Body of pancreas (tissue), 4 donors: ENCODE data around the gene A4GNT. TPM values are rescaled to one million over a fixed set of nuclear protein-coding genes. Genes with fewer than 3 reads are reported as not detected.

Source experiments
- ATAC-seq: fragments of 150-250 bp; one replicate; pipeline ENCODE4 v1.9.1; 2016
- DNase-seq, 4 donors: peaks; one replicate each; pipeline ENCODE4 v3.0.0-alpha.2; 2019
- H3K27ac ChIP-seq, 4 donors: fragments of 200-600 bp; sonication (generic); 1 replicate in 3 of 4; 2 replicates in 1 of 4; pipeline versions ENCODE4 v1.5.1 to v1.6.1; 2016 to 2019; ENCODE audit warnings: mild to moderate bottlenecking in 1 of 4, mixed read lengths in 1 of 4, moderate library complexity in 1 of 4
- H3K27me3 ChIP-seq, 2 donors: fragments of 200-600 bp; sonication (generic); one replicate each; pipeline ENCODE4 v1.6.0; 2016; ENCODE audit warnings: mild to moderate bottlenecking in 1 of 2
- H3K36me3 ChIP-seq, 2 donors: fragments of 200-600 bp; sonication (generic); replicated peaks in 1 of 2; 2 replicates each; pipeline ENCODE4 v1.5.1; 2016; ENCODE audit warnings: low read depth in 2 of 2; ENCODE audit not compliant: insufficient read depth in 1 of 2
- H3K4me1 ChIP-seq: fragments of 200-600 bp; sonication (generic); one replicate; pipeline ENCODE4 v1.6.0; 2016
- H3K4me3 ChIP-seq, 2 donors: fragments of 200-600 bp; sonication (generic); 1 replicate in 1 of 2; 2 replicates in 1 of 2; pipeline ENCODE4 v1.5.1; 2016 to 2019
- H3K9me3 ChIP-seq, 3 donors: fragments of 200-600 bp; sonication (generic); 1 replicate in 2 of 3; 2 replicates in 1 of 3; pipeline ENCODE4 v1.5.1; 2016
- POLR2A ChIP-seq, 3 donors: fragments of 450-650 bp; IDR thresholded peaks; one replicate each; pipeline ENCODE4 v1.6.1; 2016; ENCODE audit warnings: antibody characterized with exemption in 3 of 3, mild to moderate bottlenecking in 2 of 3
- WGBS, 2 donors: methylation state at CpG; one replicate each; pipeline ENCODE4 v1.1.5; 2017; 5-methylcytosine and 5-hydroxymethylcytosine counted together
- intact Hi-C: fragments of 100-400 bp; cut with DNase I; formaldehyde crosslinking; loops from one replicate; pipeline ENCODE4 v1.15.1; 2023
- total RNA-seq, 2 donors: library from RNA; depleted of rRNA; stranded (reverse); fragments of >200 nt; gene quantifications; one replicate each; pipeline ENCODE4 v1.1.0, GENCODE V29; 2016
- TF ChIP-seq, protein P1 (sequence below), 7 experiments: fragments of 450-650 bp in 4 of 7; fragments of 200-600 bp in 3 of 7; sonication (generic) in 3 of 7; IDR thresholded peaks; one replicate each; pipeline ENCODE4 v1.5.1; 2016 to 2019; ENCODE audit warnings: antibody characterized with exemption in 7 of 7

A4GNT gene
- total RNA-seq, 2 donors from 2014 or later = 1.8 to 4.0 TPM

DNA sequence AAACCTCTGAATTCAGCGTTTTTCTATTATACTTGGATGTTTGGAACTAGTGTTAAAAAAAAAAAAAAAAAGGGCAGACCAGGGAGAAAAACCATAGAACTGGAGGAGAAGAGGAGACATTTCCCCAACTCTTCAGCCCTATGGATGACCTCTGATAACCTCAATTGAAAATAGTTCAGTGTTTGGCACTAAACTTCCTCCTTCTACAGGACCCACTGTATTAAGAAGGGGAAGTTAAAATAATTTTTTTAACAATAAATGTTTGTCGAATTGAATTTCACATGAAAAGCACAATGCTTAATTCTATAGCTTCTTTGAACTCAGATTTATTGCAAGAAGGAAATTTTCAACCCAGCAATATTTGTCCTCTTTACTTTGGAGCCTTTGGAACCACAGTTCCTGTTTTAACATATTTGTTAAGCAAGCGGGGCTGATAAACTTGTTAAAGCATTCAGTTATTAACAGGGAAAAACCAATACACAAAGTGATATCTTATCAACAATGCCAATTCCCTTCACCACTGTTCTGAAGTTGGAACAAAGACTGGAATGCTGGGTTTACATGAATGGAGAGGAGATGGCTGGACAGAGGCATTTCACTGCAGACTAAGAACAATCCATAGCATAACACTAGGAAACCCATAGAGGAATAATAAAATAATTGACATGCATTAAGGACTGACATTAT lies 3.1 kb upstream of the A4GNT start:
- ATAC-seq = peak; percentile 57
- no peaks in the 10 kb centered on the region for H3K36me3 ChIP-seq
- WGBS, 2 donors = 12 to 30% methylated on average over 3 of the region's 3 CpGs
- peak overlapping the region in 3 of 4 donors; percentile 47 to 67 (median 48) for H3K27ac ChIP-seq
- no peak overlapping the region for H3K4me3 ChIP-seq
- intact Hi-C loops = no loop called here
- no peak for TF ChIP-seq POLR2A (IDR thresholded peaks at IDR 0.05)
- TF ChIP-seq, protein P1, sequence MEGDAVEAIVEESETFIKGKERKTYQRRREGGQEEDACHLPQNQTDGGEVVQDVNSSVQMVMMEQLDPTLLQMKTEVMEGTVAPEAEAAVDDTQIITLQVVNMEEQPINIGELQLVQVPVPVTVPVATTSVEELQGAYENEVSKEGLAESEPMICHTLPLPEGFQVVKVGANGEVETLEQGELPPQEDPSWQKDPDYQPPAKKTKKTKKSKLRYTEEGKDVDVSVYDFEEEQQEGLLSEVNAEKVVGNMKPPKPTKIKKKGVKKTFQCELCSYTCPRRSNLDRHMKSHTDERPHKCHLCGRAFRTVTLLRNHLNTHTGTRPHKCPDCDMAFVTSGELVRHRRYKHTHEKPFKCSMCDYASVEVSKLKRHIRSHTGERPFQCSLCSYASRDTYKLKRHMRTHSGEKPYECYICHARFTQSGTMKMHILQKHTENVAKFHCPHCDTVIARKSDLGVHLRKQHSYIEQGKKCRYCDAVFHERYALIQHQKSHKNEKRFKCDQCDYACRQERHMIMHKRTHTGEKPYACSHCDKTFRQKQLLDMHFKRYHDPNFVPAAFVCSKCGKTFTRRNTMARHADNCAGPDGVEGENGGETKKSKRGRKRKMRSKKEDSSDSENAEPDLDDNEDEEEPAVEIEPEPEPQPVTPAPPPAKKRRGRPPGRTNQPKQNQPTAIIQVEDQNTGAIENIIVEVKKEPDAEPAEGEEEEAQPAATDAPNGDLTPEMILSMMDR (IDR thresholded peaks at IDR 0.05) = no peak
- no peaks in the 10 kb centered on the region for H3K27me3 ChIP-seq
- no peaks in the 10 kb centered on the region for H3K9me3 ChIP-seq
- H3K4me1 ChIP-seq = peaks cover 47% of the 10 kb centered on the region
- no peak for DNase-seq

DNA sequence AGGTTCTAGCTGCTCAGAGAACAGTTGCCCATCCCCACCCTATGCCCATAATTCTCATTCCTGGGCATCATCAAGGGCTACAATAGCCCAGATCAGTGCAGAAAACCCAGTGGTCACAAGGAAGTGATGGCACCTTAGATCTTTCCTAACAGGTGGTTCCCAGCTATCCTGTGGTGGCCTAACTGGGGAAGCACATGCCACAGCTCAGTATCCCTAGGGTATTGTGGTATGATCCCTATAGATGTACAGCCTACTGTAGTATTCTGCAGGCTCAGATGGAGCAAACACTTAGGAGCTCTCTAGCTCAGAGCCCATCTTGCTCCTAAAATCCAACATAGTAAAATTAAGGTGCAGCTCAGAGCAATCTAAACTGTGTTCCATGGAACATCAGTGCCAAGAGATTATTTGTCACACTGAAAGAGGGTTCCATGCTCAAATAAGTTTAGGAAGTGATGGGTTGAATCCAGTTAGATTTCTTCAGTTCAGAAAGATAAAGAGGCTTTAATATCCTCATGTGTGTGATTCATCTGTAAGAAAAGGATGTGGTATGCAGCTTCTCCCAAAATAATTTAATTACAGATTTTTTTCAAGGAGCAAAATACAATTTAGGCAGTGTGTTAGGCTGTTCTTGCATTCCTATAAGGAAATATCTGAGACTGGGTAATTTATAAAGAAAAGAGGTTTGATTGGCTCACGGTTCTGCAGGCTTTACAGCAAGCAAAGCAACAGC lies 4.4 kb downstream of the A4GNT start:
- no peak overlapping the region for H3K4me3 ChIP-seq
- WGBS, 2 donors = 77 to 100% methylated on average over 1 of the region's 1 CpG
- intact Hi-C loops = no loop called here
- TF ChIP-seq, protein P1 (IDR thresholded peaks at IDR 0.05) = no peak
- TF ChIP-seq POLR2A (IDR thresholded peaks at IDR 0.05) = no peak
- no peak for ATAC-seq
- H3K9me3 ChIP-seq = no peaks in the 10 kb centered on the region
- no peak for DNase-seq
- peak overlapping the region in 1 of 4 donors; percentile 3 for H3K27ac ChIP-seq
- H3K4me1 ChIP-seq = peaks cover 3% of the 10 kb centered on the region
- H3K27me3 ChIP-seq = no peaks in the 10 kb centered on the region
- no peaks in the 10 kb centered on the region for H3K36me3 ChIP-seq

DNA sequence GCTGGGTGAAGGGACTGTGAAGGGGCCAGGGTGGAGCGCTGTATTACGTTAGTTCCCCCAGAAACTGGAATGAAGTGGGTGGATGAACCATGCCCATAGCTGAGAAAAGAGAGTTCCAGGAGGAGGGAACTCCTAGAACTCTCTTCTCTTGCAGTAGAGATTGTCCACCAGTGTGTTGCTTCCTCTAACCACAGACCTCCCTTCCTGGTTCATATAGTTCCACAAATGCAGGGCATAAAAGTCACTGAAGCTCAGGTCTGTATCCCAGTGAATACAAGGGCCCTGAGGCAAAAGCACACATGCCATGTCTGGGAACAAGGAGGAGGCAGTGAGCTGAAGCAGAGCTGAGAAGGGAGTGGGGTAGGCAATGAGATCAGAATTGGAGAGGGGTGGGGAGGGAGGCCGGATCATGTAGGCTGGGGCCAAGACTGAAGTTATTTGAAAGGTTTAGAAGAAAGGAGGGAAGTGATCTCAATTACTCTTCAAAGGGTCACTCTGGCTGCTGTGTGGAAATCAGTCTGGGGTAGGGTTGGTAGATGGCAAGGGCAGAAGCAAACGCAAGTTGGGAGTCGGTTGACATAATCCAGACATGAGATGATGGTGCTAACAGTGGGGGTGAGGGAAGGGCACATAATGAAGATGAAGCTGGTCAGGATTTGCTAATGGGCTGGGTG lies 6.5 kb downstream of the A4GNT start:
- peak overlapping the region in 2 of 4 donors; percentile 31 to 50 for H3K27ac ChIP-seq
- H3K27me3 ChIP-seq = no peaks in the 10 kb centered on the region
- H3K4me3 ChIP-seq = no peak overlapping the region
- H3K9me3 ChIP-seq = no peaks in the 10 kb centered on the region
- no peaks in the 10 kb centered on the region for H3K4me1 ChIP-seq
- WGBS, 2 donors = 45 to 63% methylated on average over 5 of the region's 5 CpGs
- intact Hi-C loops = no loop called here
- ATAC-seq (peak; percentile 62), DNase-seq (peak in 1 of 4 donors; percentile 40)
- TF ChIP-seq, protein P1 (IDR thresholded peaks at IDR 0.05) = no peak
- peak in 1 of 3 donors; percentile 29 for TF ChIP-seq POLR2A (IDR thresholded peaks at IDR 0.05)
- H3K36me3 ChIP-seq = no peaks in the 10 kb centered on the region

DNA sequence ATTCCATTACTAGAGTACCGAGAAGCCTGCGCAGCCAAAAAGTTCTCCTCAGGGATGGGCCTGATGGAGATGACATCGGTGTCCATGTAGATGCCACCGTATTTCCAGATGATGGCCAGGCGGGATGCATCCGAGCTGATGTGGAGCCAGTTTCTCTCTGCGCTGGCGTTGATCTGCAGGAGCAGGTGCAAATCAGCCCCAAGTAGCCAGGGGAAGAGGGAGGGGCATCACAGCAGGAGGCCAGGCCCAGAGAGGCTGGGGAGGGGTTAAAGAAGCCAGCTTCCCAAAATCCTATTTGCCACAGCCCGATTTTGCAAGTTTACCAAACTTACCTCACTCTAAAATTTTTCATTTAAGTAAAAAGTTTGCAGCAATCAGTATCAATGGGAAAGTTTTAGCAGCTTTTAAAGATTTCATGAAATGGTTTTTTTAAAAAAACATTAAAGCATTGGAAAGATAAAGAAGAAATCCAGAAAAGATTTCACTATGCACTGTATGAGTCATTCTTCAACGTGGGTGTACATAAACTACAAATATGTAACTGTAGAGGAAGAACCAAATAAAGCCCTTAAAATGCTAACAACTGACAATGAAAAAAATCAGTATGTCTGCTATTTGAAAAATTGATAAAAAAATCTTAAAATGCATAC lies 7.4 kb downstream of the A4GNT start:
- Histone ChIP-seq H3K27ac (peak overlapping the region in 1 of 4 donors; percentile 50), H3K36me3 (no peaks in the 10 kb centered on the region), H3K9me3 (no peaks in the 10 kb centered on the region), H3K4me1 (no peaks in the 10 kb centered on the region), H3K27me3 (no peaks in the 10 kb centered on the region), H3K4me3 (no peak overlapping the region)
- intact Hi-C loops = no loop called here
- ATAC-seq (no peak), DNase-seq (no peak)
- TF ChIP-seq POLR2A (IDR thresholded peaks at IDR 0.05) = no peak
- TF ChIP-seq, protein P1 (IDR thresholded peaks at IDR 0.05) = no peak
- 79% methylated on average over 10 of the region's 10 CpGs for whole genome bisulfite sequencing, 2 donors
